Liver (tissue), 3 donors: ENCODE results near the gene C2.

ENCODE experiments used
- FOXA2 ChIP-seq: IDR thresholded peaks from 2 replicates; pipeline ENCODE4 v1.6.1; 2016; ENCODE audit warnings: antibody characterized with exemption
- GABPA ChIP-seq, 2 donors: IDR thresholded peaks in 1 of 2; conservative IDR thresholded peaks in 1 of 2; 2 replicates each; pipeline ENCODE4 v1.6.1; 2016; ENCODE audit warnings: antibody characterized with exemption in 2 of 2, mild to moderate bottlenecking in 1 of 2, moderate library complexity in 1 of 2
- TF ChIP-seq, protein P1 (sequence below): fragments of 150-350 bp; IDR thresholded peaks from 2 replicates; pipeline ENCODE4 v1.5.1; 2017; ENCODE audit warnings: improper control_type of control experiment, low read depth, low read length; ENCODE audit not compliant: missing input control
- donor health status: healthy.
- donor health status: healthy.

DNA sequence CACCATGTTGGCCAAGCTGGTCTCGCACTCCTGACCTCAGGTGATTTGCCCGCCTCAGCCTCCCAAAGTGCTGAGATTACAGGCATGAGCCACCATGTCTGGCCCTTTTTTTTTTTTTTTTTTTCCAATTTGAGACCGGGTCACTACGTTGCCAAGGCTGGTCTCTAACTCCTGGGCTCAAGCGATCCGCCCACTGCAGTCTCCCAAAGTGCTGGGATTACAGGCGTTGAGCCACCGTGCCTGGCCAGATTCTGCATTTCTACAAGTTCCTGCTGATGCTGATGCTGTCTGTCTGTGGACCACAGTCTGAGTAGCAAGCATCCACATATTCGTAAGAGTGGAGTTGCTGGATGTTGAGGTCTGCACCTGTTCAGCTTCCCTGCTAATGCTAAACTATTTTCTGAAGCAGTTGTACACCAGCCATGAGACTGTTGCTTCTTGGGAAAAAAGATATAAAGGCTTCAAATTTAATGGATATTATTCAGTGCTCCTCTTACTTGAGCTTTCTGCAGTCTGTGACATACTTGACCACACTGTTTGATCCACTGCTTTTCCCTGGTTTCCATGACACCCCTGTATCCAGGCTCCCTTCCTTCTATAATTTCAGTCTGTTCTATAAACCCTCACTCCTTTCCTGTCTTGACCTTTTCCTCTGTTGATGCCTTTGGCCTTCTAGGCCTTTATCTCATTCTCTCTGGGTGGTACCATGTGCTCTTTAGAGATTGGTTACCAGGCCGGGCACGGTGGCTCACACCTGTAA lies 15.5 kb upstream of the C2 start:
- TF ChIP-seq FOXA2 = no peak
- TF ChIP-seq, protein P1, sequence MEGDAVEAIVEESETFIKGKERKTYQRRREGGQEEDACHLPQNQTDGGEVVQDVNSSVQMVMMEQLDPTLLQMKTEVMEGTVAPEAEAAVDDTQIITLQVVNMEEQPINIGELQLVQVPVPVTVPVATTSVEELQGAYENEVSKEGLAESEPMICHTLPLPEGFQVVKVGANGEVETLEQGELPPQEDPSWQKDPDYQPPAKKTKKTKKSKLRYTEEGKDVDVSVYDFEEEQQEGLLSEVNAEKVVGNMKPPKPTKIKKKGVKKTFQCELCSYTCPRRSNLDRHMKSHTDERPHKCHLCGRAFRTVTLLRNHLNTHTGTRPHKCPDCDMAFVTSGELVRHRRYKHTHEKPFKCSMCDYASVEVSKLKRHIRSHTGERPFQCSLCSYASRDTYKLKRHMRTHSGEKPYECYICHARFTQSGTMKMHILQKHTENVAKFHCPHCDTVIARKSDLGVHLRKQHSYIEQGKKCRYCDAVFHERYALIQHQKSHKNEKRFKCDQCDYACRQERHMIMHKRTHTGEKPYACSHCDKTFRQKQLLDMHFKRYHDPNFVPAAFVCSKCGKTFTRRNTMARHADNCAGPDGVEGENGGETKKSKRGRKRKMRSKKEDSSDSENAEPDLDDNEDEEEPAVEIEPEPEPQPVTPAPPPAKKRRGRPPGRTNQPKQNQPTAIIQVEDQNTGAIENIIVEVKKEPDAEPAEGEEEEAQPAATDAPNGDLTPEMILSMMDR = no peak
- TF ChIP-seq GABPA (IDR thresholded peaks at IDR 0.05 in 1 of 2, conservative IDR thresholded peaks at IDR 0.05 in 1 of 2) = no peak
